NCI-H2196 treated with DMSO at 0.1 percent for 48 hours (cell line): ENCODE measurements around the gene SELENOS.

Experiments
- DNase-seq: peaks from one replicate; lab custom pipeline; 2025; ENCODE audit not compliant: unreplicated experiment; lab: John Stamatoyannopoulos, UW

The SELENOS gene

DNA sequence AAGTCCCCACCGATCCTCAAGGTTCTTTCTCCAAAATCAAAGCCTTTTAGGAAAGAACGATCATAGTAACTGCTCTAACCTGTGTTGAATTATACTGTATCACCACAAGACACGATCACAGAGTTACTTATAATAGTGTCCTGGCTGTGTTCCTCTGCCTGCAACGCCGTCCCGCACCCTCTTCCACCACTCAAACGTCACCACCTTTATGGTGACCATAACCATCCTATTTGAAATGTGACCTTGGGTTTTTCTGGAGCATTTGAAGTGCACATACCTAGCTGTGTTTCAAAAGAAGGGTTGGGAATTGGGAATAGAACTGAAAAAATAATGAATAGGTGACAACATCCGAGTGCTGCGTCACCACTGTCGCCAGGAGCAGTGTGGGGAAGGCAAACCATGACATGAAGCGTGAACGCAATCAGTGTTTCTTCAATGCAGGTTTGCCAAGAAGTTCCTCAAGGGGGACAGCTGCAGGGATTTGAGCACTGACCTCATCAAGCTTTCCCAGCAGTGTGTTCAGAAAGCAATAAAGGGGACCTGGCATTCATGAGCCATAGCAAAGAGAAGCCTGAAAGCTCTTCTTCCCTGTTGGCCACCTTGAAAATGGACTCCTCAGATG lies 769 bp upstream of the SELENOS start:
- no peak for DNase-seq

GRCh38 chr15:101276501-101277037 lies 716 bp downstream of the SELENOS start:
- DNase-seq, result no peak

- no peak for DNase-seq
Observed at GRCh38 chr15:101275018-101275417, 2.3 kb downstream of the SELENOS start.

- DNase-seq, result no peak
Observed at GRCh38 chr15:101273534-101273933, 3.8 kb downstream of the SELENOS start.

DNA sequence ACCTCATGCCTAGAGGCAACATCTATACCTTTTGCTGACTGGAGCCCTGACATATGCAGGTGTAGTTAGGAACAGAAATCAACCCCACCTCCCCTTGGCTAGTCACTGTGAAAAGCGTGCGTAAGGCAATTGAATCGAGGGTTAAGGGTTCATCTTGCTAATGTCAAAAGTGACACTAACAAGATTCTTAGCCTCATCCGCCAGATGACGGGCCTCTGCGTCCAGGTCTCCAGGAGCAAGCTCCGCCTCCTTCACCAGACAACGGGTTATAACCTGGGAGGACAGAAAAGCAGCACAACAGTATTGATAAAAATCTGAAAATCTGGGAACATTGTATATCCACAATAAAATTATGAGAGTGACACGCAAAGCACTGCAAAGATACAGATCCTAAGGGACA lies 4.7 kb downstream of the SELENOS start:
- no peak for DNase-seq

GRCh38 chr15:101269479-101270223 lies 7.6 kb downstream of the SELENOS start:
- DNase-seq, result no peak

GRCh38 chr15:101267320-101268104 lies 9.8 kb downstream of the SELENOS start:
- DNase-seq, result no peak

- DNase-seq, result no peak
Observed at GRCh38 chr15:101266787-101267186, 10.5 kb downstream of the SELENOS start.

- DNase-seq, result no peak
Observed at GRCh38 chr15:101266034-101266433, 11.3 kb downstream of the SELENOS start.

DNA sequence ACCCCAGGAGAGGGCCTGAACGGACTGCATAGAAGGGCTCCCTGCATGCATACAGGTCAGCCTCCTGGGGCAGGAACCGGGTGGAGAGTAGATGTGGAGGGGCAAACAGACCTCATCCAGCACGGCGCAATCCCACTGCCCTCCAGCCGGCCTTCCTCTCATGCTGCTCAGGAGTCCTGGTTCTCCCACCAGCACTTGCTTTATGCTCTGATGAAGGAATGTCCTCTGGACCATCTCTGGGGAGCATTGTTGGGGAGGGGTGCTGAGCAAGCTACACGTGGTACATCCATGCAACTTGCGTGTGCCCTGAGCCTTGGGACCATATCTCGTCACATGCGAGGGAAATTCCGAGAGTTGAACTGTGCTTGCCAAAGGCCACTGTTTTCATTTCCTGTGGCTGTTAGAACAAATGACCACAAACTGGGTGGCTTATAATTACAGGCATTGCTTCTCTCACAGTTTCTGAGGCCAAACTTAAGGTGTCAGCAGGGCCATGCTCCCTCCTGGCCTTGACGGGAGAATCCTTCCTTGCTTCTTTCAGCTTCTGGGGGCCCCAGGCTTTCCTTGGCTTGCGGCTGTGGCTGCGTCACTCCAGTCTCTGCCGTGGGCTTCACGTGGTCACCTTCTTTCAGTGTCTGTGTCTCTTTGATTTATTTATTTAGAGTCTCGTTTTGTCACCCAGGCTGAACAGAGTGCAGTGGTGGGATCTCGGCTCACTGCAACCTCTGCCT lies 12.2 kb downstream of the SELENOS start:
- no peak for DNase-seq

GRCh38 chr15:101264011-101264410 lies 13.3 kb downstream of the SELENOS start:
- DNase-seq, result no peak

DNA sequence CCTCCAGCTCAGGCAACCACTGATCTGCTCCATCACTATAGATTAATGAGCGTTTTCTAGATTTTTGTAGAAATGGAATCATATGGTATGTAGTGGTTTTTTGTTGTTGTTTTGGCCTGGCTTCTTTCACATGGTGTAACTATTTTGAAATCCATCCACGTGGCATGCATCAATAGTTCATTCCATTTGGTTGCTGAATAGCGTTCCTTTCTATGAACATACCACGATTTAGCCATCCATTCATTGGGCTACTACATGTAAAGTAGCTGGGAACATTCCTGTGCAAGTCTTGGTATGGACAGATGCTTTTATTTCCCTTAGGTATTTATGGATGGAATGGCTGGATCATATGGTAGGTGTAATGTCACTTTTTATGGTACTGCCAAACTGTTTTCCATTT lies 14.7 kb downstream of the SELENOS start:
- DNase-seq, result no peak

GRCh38 chr15:101258238-101259144 lies 18.8 kb downstream of the SELENOS start:
- DNase-seq, result peak; percentile 24

DNA sequence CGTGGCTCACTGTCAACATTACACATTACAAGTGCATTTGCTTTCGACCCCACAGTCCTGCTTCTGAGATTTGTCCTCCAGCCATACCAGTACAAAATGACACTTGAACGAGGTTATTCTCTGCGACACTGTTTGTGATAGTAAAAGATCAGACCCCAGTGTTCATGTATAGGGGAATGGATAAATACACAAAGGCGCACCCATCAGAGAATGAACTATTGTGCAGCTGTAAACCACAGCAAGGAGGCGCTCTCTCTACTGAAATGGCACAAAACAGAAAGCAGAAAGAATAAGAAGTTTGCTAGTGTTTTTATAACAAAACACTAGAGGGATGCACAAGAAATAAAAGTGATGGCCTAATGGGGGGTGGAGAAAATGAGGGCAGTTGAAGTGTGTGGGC lies 20.5 kb downstream of the SELENOS start:
- DNase-seq, result no peak

DNA sequence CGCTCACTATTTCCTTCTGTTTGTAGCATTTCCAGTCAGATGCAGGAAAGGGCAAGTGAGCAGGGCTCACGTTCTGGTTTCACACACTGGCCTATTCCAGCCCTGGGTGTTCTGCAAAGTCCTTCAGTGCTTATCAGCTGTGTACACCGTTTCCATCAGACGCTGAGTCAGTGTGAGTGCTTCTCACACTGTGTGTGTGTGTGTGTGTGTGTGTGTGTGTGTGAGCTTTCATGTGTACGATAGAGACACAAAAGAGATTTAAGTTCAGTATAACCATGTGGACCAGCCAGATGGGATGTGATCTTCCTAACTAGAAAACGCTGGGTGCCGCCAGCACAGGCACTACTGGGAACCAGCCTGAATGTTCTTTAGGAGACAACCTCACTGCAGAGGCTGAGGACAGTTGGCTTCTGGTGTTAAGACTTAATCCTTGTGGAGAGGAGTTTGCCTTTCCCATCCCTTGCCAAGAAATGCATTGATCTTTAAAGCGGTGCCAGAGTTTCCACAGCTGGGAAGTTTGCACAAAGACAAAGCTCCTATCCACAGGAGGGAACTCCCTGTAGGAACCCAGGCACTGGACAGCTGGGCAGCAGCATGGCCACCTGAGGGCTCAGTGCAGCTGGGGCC lies 21.6 kb downstream of the SELENOS start:
- DNase-seq, result no peak

GRCh38 chr15:101255051-101255395 lies 22.3 kb downstream of the SELENOS start:
- no peak for DNase-seq

GRCh38 chr15:101254157-101255050 lies 22.9 kb downstream of the SELENOS start:
- DNase-seq, result no peak

- DNase-seq, result no peak
Observed at GRCh38 chr15:101252836-101253235, 24.4 kb downstream of the SELENOS start.
